Loucy (cell line): Measurements from ENCODE around the gene NAV2.

Experiments
- EZH2phosphoT487 ChIP-seq: fragments of 200-600 bp; IDR thresholded peaks from 2 replicates; pipeline ENCODE4 v1.6.1; 2018; ENCODE audit warnings: antibody characterized with exemption, mild to moderate bottlenecking, moderate library complexity, borderline replicate concordance
- TF ChIP-seq, protein P1 (sequence below): fragments of 200-600 bp; sonication (generic); conservative IDR thresholded peaks from 2 replicates; pipeline ENCODE4 v1.5.1; 2014; ENCODE audit warnings: mild to moderate bottlenecking, antibody characterized with exemption, low read length

DNA sequence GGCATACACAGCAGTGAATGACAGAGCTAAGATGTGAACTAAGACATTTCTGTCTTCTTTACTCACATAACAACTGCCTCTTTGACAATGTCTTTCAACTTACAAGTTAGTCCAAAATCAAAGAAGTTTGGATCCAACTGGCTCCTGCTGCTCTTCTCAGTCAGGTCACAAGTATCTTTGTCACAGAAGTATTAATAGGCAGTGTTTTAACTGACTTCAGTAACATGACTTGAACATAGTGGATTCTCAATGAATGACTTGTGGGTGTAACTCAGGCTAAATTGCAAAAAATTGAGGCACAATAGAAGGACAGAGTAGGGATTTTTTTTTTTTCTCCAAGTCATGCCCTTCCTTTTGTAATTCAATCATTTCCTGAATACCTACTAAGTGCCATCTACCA is 425.0 kb downstream of the NAV2 start:
- TF ChIP-seq, protein P1, sequence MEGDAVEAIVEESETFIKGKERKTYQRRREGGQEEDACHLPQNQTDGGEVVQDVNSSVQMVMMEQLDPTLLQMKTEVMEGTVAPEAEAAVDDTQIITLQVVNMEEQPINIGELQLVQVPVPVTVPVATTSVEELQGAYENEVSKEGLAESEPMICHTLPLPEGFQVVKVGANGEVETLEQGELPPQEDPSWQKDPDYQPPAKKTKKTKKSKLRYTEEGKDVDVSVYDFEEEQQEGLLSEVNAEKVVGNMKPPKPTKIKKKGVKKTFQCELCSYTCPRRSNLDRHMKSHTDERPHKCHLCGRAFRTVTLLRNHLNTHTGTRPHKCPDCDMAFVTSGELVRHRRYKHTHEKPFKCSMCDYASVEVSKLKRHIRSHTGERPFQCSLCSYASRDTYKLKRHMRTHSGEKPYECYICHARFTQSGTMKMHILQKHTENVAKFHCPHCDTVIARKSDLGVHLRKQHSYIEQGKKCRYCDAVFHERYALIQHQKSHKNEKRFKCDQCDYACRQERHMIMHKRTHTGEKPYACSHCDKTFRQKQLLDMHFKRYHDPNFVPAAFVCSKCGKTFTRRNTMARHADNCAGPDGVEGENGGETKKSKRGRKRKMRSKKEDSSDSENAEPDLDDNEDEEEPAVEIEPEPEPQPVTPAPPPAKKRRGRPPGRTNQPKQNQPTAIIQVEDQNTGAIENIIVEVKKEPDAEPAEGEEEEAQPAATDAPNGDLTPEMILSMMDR: no peak
- TF ChIP-seq EZH2phosphoT487: no peak
